Measurements from ENCODE around the gene NPC1. TPM values are rescaled to one million over a fixed set of nuclear protein-coding genes. Genes with fewer than 3 reads are reported as not detected.
"Not testable (repeated sequence)": the region's sequence is repeated elsewhere in the genome, so short reads cannot be mapped to it uniquely, and the experiment has no call there.

NPC1 gene
- total RNA-seq, 1 experiment from 2014 or later, result 29.5 TPM

- no peaks in the 10 kb centered on the region for H3K9me3 ChIP-seq
- no peak overlapping the region for H3K27ac Mint-ChIP-seq (ENCODE audit: unreplicated experiment)
- H3K4me3 Mint-ChIP-seq (ENCODE audit: unreplicated experiment), result no peak overlapping the region
- no peaks in the 10 kb centered on the region for H3K27me3 ChIP-seq (replicated peaks; ENCODE audit: control insufficient read depth, insufficient read depth, low read length)
- BruUV-seq (replicated peaks), result no TSS peak
- intact Hi-C loops (cut with micrococcal nuclease; ENCODE audit: unreplicated experiment), result no loop called here
- H3K4me1 Mint-ChIP-seq (ENCODE audit: low read depth, unreplicated experiment), result no peaks in the 10 kb centered on the region
- H3K9me3 Mint-ChIP-seq (ENCODE audit: unreplicated experiment), result no peaks in the 10 kb centered on the region
- H3K36me3 Mint-ChIP-seq (ENCODE audit: insufficient read depth, unreplicated experiment), result peaks cover 13% of the 10 kb centered on the region
- ChIA-PET CTCF (no interaction called here), POLR2A (no interaction called here)
- no peaks in the 10 kb centered on the region for H3K27me3 Mint-ChIP-seq (ENCODE audit: insufficient read depth, unreplicated experiment)
- H3K4me3 ChIP-seq (ENCODE audit: low read depth, low read length), result no peak overlapping the region
- TF ChIP-seq CTCF (IDR thresholded peaks at IDR 0.05; ENCODE audit: insufficient read depth in 1 of 2, low read depth in 1 of 2, low read length in 1 of 2, severe bottlenecking in 1 of 2, unreplicated experiment in 1 of 2), result no peak
- peaks cover 4% of the 10 kb centered on the region; the same call in 1 of the 2 replicates for H3K4me1 ChIP-seq
- DNase-seq, result no peak
- H3K36me3 ChIP-seq (ENCODE audit: control insufficient read depth, insufficient read depth, low read length), result no peaks in the 10 kb centered on the region
Measured at GRCh38 chr18:23512641-23513040, 73.7 kb downstream of the NPC1 start.

GRCh38 chr18:23512216-23512615, 74.1 kb downstream of the NPC1 start:
- H3K36me3 ChIP-seq (ENCODE audit: control insufficient read depth, insufficient read depth, low read length); H3K4me3 ChIP-seq (ENCODE audit: low read depth, low read length); H3K27me3 ChIP-seq (replicated peaks; ENCODE audit: control insufficient read depth, insufficient read depth, low read length); intact Hi-C loops (cut with micrococcal nuclease; ENCODE audit: unreplicated experiment); H3K27ac Mint-ChIP-seq (ENCODE audit: unreplicated experiment); H3K27me3 Mint-ChIP-seq (ENCODE audit: insufficient read depth, unreplicated experiment); H3K9me3 ChIP-seq; H3K4me3 Mint-ChIP-seq (ENCODE audit: unreplicated experiment); POLR2A ChIA-PET; DNase-seq; H3K4me1 Mint-ChIP-seq (ENCODE audit: low read depth, unreplicated experiment); H3K9me3 Mint-ChIP-seq (ENCODE audit: unreplicated experiment); CTCF ChIA-PET; BruUV-seq (replicated peaks); H3K4me1 ChIP-seq: not testable (repeated sequence)
- H3K36me3 Mint-ChIP-seq (ENCODE audit: insufficient read depth, unreplicated experiment), result peaks cover 13% of the 10 kb centered on the region

- H3K4me1 Mint-ChIP-seq (ENCODE audit: low read depth, unreplicated experiment); H3K4me3 Mint-ChIP-seq (ENCODE audit: unreplicated experiment); H3K4me1 ChIP-seq; DNase-seq; H3K27ac Mint-ChIP-seq (ENCODE audit: unreplicated experiment); intact Hi-C loops (cut with micrococcal nuclease; ENCODE audit: unreplicated experiment); H3K36me3 ChIP-seq (ENCODE audit: control insufficient read depth, insufficient read depth, low read length); H3K9me3 ChIP-seq; H3K27me3 Mint-ChIP-seq (ENCODE audit: insufficient read depth, unreplicated experiment); H3K36me3 Mint-ChIP-seq (ENCODE audit: insufficient read depth, unreplicated experiment); H3K9me3 Mint-ChIP-seq (ENCODE audit: unreplicated experiment); H3K27me3 ChIP-seq (replicated peaks; ENCODE audit: control insufficient read depth, insufficient read depth, low read length); CTCF ChIA-PET; BruUV-seq (replicated peaks); H3K4me3 ChIP-seq (ENCODE audit: low read depth, low read length): not testable (repeated sequence)
- POLR2A ChIA-PET, result interaction anchor here (0.5 kb wide), 1 partner anchor 8 kb away, joined by 3 read pairs; no protein-coding TSS in a partner anchor
Measured at GRCh38 chr18:23510923-23511322, 75.4 kb downstream of the NPC1 start.

- CTCF ChIA-PET, result no interaction called here
- POLR2A ChIA-PET, result no interaction called here
- H3K9me3 Mint-ChIP-seq (ENCODE audit: unreplicated experiment), result no peaks in the 10 kb centered on the region
- intact Hi-C loops (cut with micrococcal nuclease; ENCODE audit: unreplicated experiment), result loop anchor here (10.0 kb wide), 1 partner anchor 472 kb away; no protein-coding TSS in a partner anchor
- H3K4me1 Mint-ChIP-seq (ENCODE audit: low read depth, unreplicated experiment), result no peaks in the 10 kb centered on the region
- Histone ChIP-seq H3K9me3 (no peaks in the 10 kb centered on the region), H3K27me3 (replicated peaks; ENCODE audit: control insufficient read depth, insufficient read depth, low read length) (no peaks in the 10 kb centered on the region), H3K4me1 (no peaks in the 10 kb centered on the region), H3K36me3 (ENCODE audit: control insufficient read depth, insufficient read depth, low read length) (no peaks in the 10 kb centered on the region), H3K4me3 (ENCODE audit: low read depth, low read length) (no peak overlapping the region)
- no peak for DNase-seq
- no peak for TF ChIP-seq CTCF (IDR thresholded peaks at IDR 0.05; ENCODE audit: insufficient read depth in 1 of 2, low read depth in 1 of 2, low read length in 1 of 2, severe bottlenecking in 1 of 2, unreplicated experiment in 1 of 2)
- H3K27ac Mint-ChIP-seq (ENCODE audit: unreplicated experiment), result no peak overlapping the region
- no TSS peak for BruUV-seq (replicated peaks)
- H3K36me3 Mint-ChIP-seq (ENCODE audit: insufficient read depth, unreplicated experiment), result peaks cover 23% of the 10 kb centered on the region
- no peaks in the 10 kb centered on the region for H3K27me3 Mint-ChIP-seq (ENCODE audit: insufficient read depth, unreplicated experiment)
- no peak overlapping the region for H3K4me3 Mint-ChIP-seq (ENCODE audit: unreplicated experiment)
Measured at GRCh38 chr18:23506393-23506792, 79.9 kb downstream of the NPC1 start.
